HEK293 (cell line): ENCODE results near the gene SYNJ2.

Experiments used
- FEZF1 ChIP-seq: fragments of 450-650 bp; formaldehyde crosslinking; IDR thresholded peaks from 2 replicates; pipeline ENCODE4 v1.5.1; 2016; ENCODE audit warnings: missing biosample characterization, missing genetic modification characterization
- MZF1 ChIP-seq: fragments of 450-650 bp; formaldehyde crosslinking; IDR thresholded peaks from 2 replicates; pipeline ENCODE4 v1.5.1; 2017; ENCODE audit warnings: missing biosample characterization, missing genetic modification characterization, borderline replicate concordance
- ZNF324 ChIP-seq: fragments of 450-650 bp; formaldehyde crosslinking; IDR thresholded peaks from 2 replicates; pipeline ENCODE4 v1.5.1; 2016; ENCODE audit warnings: missing biosample characterization, missing genetic modification characterization
- TF ChIP-seq, protein P1 (sequence below): fragments of 450-650 bp; formaldehyde crosslinking; IDR thresholded peaks from 2 replicates; pipeline ENCODE4 v1.5.1; 2016; ENCODE audit warnings: missing biosample characterization, missing genetic modification characterization
- TF ChIP-seq, protein P2 (sequence below): fragments of 450-650 bp; formaldehyde crosslinking; IDR thresholded peaks from 2 replicates; pipeline ENCODE4 v1.5.1; 2016; ENCODE audit warnings: missing biosample characterization, missing genetic modification characterization
- TF ChIP-seq, protein P3 (sequence below): fragments of 450-650 bp; formaldehyde crosslinking; IDR thresholded peaks from 2 replicates; pipeline ENCODE4 v1.5.1; 2016; ENCODE audit warnings: missing biosample characterization, missing genetic modification characterization

DNA sequence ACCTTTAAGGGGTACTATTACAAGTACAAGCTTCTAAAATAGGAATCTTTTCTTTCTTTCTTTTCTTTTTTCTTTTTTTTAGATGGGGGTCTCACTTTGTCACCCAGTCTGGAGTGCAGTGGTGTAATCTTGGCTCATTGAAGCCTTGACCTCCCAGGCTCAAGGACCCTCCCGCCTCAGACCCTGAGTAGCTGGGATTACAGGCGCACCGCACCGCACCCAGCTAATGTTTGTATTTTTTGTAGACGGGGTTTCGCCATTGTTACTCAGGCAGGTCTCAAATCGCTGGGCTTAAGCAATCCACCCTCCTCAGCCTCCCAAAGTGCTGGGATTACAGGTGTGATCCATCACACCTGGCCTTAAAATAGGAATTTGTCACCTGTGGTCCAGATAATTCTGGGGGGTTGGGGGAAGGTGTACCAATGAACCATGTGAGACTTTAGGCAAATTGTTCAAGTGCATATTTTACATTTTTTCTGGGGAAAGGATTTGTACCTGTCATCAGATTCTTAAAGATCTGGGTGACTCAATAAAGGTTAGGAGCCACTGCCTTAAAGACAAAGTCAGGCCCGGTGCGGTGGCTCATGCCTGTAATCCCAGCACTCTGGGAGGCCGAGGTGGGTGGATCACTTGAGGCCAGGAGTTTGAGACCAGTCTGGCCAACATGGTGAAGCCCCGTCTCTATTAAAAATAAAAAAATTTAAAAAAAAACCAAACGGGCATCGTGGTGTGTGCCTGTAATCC is 19.7 kb upstream of the SYNJ2 start:
- TF ChIP-seq FEZF1 (tag by site-specific recombination): no peak
- TF ChIP-seq, protein P1, sequence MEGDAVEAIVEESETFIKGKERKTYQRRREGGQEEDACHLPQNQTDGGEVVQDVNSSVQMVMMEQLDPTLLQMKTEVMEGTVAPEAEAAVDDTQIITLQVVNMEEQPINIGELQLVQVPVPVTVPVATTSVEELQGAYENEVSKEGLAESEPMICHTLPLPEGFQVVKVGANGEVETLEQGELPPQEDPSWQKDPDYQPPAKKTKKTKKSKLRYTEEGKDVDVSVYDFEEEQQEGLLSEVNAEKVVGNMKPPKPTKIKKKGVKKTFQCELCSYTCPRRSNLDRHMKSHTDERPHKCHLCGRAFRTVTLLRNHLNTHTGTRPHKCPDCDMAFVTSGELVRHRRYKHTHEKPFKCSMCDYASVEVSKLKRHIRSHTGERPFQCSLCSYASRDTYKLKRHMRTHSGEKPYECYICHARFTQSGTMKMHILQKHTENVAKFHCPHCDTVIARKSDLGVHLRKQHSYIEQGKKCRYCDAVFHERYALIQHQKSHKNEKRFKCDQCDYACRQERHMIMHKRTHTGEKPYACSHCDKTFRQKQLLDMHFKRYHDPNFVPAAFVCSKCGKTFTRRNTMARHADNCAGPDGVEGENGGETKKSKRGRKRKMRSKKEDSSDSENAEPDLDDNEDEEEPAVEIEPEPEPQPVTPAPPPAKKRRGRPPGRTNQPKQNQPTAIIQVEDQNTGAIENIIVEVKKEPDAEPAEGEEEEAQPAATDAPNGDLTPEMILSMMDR (tag by site-specific recombination): no peak
- TF ChIP-seq, protein P2, sequence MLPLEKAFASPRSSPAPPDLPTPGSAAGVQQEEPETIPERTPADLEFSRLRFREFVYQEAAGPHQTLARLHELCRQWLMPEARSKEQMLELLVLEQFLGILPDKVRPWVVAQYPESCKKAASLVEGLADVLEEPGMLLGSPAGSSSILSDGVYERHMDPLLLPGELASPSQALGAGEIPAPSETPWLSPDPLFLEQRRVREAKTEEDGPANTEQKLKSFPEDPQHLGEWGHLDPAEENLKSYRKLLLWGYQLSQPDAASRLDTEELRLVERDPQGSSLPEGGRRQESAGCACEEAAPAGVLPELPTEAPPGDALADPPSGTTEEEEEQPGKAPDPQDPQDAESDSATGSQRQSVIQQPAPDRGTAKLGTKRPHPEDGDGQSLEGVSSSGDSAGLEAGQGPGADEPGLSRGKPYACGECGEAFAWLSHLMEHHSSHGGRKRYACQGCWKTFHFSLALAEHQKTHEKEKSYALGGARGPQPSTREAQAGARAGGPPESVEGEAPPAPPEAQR: no peak
- no peak for TF ChIP-seq ZNF324 (tag by site-specific recombination)
- TF ChIP-seq MZF1 (tag by site-specific recombination): no peak
- TF ChIP-seq, protein P3, sequence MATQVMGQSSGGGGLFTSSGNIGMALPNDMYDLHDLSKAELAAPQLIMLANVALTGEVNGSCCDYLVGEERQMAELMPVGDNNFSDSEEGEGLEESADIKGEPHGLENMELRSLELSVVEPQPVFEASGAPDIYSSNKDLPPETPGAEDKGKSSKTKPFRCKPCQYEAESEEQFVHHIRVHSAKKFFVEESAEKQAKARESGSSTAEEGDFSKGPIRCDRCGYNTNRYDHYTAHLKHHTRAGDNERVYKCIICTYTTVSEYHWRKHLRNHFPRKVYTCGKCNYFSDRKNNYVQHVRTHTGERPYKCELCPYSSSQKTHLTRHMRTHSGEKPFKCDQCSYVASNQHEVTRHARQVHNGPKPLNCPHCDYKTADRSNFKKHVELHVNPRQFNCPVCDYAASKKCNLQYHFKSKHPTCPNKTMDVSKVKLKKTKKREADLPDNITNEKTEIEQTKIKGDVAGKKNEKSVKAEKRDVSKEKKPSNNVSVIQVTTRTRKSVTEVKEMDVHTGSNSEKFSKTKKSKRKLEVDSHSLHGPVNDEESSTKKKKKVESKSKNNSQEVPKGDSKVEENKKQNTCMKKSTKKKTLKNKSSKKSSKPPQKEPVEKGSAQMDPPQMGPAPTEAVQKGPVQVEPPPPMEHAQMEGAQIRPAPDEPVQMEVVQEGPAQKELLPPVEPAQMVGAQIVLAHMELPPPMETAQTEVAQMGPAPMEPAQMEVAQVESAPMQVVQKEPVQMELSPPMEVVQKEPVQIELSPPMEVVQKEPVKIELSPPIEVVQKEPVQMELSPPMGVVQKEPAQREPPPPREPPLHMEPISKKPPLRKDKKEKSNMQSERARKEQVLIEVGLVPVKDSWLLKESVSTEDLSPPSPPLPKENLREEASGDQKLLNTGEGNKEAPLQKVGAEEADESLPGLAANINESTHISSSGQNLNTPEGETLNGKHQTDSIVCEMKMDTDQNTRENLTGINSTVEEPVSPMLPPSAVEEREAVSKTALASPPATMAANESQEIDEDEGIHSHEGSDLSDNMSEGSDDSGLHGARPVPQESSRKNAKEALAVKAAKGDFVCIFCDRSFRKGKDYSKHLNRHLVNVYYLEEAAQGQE (tag by site-specific recombination): no peak
